GM12873 (cell line): ENCODE results near the gene SLC1A5.

Source experiments
- TF ChIP-seq, protein P1 (sequence below): IDR thresholded peaks from 2 replicates; pipeline ENCODE4 v1.5.1; 2012; ENCODE audit warnings: low read depth, mild to moderate bottlenecking, moderate library complexity, low read length, control low read depth; ENCODE audit not compliant: insufficient read depth; ENCODE audit errors: missing control alignments

Gene SLC1A5

DNA sequence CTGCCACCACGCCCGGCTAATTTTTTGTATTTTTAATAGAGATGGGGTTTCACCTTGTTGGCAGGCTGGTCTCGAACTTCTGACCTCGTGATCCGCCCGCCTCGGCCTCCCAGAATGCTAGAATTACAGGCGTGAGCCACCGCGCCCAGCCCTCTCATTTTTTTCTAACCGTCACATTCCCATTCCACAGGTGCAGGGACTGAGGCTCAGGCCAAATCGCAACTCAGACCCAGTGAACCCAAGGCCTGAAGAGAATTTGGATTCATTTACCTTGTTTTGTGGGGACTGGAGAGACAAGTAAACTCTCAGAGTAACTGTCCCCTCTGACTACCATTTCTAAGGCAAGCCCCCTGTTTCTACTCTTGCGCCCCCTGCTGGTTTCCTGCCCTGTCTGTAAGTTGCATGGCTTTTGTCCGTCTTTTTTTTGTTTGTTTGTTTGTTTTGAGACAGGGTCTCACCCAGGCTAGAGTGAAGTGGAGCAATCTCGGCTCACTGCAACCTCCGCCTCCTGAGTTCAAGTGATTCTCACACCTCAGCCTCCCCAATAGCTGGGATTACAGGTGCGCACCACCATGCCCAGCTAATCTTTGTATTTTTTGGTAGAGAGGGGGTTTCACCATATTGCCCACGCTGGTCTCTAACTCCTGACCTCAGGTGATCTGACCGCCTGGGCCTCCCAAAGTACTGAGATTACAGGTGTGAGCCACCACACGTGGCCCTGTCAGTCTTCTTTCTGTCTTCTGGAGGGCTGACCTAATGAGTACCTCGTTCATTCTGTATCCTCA lies 39.9 kb downstream of the SLC1A5 start:
- TF ChIP-seq, protein P1, sequence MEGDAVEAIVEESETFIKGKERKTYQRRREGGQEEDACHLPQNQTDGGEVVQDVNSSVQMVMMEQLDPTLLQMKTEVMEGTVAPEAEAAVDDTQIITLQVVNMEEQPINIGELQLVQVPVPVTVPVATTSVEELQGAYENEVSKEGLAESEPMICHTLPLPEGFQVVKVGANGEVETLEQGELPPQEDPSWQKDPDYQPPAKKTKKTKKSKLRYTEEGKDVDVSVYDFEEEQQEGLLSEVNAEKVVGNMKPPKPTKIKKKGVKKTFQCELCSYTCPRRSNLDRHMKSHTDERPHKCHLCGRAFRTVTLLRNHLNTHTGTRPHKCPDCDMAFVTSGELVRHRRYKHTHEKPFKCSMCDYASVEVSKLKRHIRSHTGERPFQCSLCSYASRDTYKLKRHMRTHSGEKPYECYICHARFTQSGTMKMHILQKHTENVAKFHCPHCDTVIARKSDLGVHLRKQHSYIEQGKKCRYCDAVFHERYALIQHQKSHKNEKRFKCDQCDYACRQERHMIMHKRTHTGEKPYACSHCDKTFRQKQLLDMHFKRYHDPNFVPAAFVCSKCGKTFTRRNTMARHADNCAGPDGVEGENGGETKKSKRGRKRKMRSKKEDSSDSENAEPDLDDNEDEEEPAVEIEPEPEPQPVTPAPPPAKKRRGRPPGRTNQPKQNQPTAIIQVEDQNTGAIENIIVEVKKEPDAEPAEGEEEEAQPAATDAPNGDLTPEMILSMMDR: peak; percentile 91

DNA sequence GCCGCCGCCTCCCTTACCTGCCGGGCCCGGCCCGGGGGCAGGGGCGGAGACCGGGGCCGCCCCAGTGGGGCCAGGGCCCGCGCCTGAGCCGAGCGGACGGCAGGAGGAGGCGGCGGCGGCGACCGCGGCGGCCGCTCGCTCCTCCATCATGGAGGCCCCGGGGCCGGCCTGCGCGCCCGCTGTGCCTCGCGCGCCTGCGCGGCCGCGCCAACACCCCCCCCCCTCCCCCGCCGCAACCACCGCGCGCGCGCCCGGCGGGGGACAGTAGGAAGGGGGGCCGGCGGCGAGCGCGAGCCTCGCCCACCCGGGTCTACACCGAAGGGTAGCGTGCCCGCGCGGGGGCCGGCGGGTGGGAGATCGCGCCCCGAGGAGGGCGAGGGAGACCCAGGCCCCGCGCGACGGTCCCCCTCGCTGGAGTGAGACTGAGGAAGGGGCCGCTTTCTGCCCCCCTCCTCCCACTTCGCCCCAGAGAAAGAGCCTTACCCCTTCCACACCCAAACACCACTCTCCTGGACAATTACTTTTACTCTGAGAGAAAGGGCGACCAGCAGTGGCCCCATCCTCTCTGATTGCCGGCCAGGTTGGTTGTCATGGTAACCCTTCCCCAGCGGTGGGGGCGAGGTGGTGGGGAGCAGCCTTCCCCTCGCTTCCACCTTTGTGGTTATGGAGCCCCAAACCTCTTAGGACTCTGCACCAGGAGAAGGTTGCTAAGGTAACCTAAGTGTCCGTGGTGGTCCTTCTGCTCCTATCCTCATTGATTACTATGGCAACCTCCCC lies 41.9 kb downstream of the SLC1A5 start, which contains the start of gene STRN4:
TSS of gene STRN4 (minus strand) at position 170 of the 777 bp plus-strand sequence. CDS start at position 150, 20 bp downstream.
- TF ChIP-seq, protein P1: no peak

DNA sequence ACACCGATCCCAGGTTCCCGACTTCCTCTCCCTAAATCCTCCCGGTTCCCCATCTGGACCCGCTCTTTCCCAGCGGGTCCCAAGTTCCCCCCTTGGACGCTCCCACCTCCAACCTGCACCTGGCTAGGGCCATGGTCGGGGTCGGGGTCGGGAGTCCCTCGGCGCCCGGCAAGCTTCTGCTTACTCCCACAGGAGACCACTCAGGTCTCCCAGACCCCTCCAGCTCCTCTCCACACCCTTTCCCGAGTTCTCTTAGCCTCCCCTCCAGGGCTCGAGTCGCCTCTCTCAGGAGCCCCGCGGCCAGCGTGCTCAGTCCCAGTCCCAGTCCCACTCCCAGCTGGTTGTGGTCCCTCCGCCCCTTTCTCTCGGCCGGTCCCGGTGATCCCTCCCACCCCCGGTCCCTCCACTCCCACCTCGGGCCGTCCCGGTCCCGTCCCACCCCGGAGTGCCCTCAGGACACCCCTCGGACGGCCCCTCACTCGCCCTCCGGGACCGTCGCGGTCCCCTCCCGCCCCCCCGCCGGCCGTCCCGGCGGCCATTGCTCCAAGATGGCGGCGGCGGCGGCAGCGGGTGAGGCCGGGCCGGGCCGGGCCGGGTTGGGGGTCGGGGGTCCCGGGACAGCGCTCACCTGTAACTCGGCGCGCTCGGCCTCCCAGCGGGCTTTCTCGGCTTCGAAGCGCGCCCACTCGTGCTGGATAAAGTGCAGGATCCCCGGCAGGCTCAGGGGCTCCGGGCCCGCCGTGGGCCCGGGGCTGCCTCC lies 42.7 kb downstream of the SLC1A5 start, which contains the start of gene FKRP:
TSS of gene FKRP (plus strand) at position 537 of the 760 bp plus-strand sequence. CDS start 9,394 bp downstream, outside the sequence.
- TF ChIP-seq, protein P1: no peak

DNA sequence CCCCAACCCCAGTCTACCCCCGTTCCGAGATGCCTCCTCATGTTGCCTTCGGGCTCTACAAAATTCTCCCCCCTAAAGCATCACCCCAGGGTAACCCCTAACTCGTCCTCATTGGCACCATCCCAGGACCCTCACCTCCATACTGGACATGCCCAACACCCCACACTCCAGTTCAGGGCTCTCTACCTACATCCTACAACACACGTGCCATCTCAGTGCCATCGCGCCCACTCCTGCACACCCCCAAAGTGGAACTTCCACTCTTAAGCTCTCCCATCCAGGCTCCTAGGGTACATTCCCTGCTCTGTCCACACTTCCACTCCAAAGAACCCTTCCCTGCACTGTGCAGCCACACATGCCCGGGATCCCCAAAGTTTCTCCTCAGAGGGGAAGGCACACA lies 43.4 kb downstream of the SLC1A5 start:
- TF ChIP-seq, protein P1: no peak

DNA sequence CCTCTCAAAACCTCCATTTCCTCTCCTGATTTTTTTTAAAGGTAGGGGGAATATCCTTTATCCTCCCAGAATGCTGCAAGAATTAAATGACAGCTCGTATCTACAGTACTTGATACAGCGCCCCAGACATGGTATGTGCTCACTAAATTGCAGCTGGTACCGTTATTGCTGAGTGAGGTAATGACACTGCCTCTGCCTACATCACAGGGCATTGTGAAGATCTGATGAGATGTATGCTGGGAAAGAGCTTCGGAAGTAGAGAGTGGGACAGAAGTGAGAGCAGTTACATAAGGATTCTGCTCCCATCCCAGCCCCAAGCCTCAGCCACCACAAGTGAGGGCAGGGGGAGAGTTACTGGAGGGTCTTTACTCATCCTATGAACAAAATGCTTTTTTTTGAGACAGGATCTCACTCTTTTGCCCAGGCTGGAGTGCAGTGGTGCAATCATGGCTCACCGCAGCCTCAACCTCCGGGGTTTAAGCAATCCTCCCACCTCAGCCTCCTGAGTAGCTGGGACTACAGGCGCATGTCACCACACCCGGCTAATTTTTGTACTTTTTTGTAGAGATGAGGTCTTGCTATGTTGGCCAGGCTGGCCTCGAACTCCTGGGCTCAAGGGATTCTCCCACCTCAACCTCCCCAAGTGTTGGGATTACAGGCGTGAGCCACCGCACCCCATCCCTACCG lies 44.2 kb downstream of the SLC1A5 start:
- TF ChIP-seq, protein P1: no peak

DNA sequence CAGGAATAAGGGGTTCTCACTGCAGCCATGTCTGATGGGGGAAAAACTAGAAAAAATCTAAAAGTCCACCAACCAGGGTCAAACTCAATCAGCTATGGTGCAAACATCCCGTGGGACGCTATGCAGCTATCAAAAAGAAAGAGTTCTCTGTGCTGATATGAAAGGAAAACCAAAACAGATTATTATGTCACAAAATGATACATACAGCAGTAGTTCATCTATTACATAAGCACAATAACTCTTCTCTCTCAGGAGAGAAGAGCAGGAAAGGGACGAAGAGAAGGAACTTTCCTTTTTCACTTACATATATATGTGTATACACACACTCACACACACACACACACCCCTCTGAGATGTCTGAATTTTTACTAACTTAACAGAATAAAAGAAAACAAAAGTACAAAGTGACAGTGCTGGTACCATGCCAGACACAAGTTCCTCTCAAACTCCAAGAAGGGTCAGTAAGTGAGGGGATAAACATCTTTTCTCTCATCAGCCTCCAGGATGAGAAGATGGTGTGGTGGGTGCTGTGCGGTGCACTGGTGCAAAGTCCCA lies 45.4 kb downstream of the SLC1A5 start:
- TF ChIP-seq, protein P1: no peak
